ENCODE data around the gene NCKAP5.

DNA sequence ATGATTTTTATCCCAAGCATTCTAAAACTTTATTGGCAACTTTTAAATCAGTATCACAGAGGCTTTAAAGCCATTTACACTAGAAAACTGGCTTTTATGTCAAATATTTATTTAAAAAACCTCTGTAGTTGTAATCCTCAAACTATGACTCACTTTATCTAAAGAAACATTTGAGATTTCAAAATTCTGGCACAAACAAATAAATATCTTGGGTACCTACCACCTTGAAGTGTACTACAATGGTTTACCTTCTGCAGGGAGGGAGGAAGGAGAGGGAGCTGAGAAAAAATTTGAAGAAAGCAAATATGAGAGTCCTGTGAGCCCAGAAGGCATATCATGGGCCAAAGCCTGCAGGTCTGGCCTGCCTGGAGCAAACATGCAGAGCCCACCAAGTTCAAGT, 155.6 kb downstream of the NCKAP5 start:
- TF ChIP-seq POLR2AphosphoS5 (IDR thresholded peaks at IDR 0.05; ENCODE audit: low read depth, low read length), result no peak
- no peak for TF ChIP-seq SIN3A (IDR thresholded peaks at IDR 0.05; ENCODE audit: borderline replicate concordance, insufficient read depth, low read length)

All from PFSK-1 (cell line).